Measurements from ENCODE around the gene CCDC177. TPM values are rescaled to one million over a fixed set of nuclear protein-coding genes. Genes with fewer than 3 reads are reported as not detected.
A peak's percentile ranks its signal among the peaks of the same experiment; 100 is the strongest.

The CCDC177 gene
- total and polyA plus RNA-seq, 8 donors: not detected

GRCh38 chr14:69567563-69567962 lies 7.1 kb downstream of the CCDC177 start:
- TF ChIP-seq CTCF (IDR thresholded peaks at IDR 0.05): no peak
- Histone ChIP-seq H3K27me3 (peaks cover 0 to 16% (median 4%) of the 10 kb centered on the region in 4 donors), H3K4me3 (no peak overlapping the region), H3K36me3 (no peaks in the 10 kb centered on the region), H3K27ac (no peak overlapping the region), H3K4me1 (peaks cover 0 to 7% (median 6%) of the 10 kb centered on the region in 3 donors), H3K9me3 (no peaks in the 10 kb centered on the region)
- intact Hi-C loops (cut with DNase I): no loop called here
- 72 to 77% methylated on average over 5 of the region's 5 CpGs for WGBS, 2 donors
- DNase-seq: no peak
- no peak for ATAC-seq
- FAIRE-seq: no peak

GRCh38 chr14:69561893-69562292 lies 12.8 kb downstream of the CCDC177 start:
- DNase-seq (no peak), FAIRE-seq (no peak), ATAC-seq (no peak)
- Histone ChIP-seq H3K27me3 (no peaks in the 10 kb centered on the region), H3K4me3 (no peak overlapping the region), H3K9me3 (no peaks in the 10 kb centered on the region), H3K27ac (no peak overlapping the region), H3K4me1 (no peaks in the 10 kb centered on the region), H3K36me3 (no peaks in the 10 kb centered on the region)
- no peak for TF ChIP-seq CTCF (IDR thresholded peaks at IDR 0.05)
- intact Hi-C loops (cut with DNase I): no loop called here

GRCh38 chr14:69560826-69561225 lies 13.8 kb downstream of the CCDC177 start:
- no peaks in the 10 kb centered on the region for H3K9me3 ChIP-seq
- no peak overlapping the region for H3K4me3 ChIP-seq
- ATAC-seq (no peak), DNase-seq (no peak), FAIRE-seq (no peak)
- intact Hi-C loops (cut with DNase I): no loop called here
- no peaks in the 10 kb centered on the region for H3K4me1 ChIP-seq
- no peak for TF ChIP-seq CTCF (IDR thresholded peaks at IDR 0.05)
- 80 to 89% methylated on average over 7 of the region's 7 CpGs for WGBS, 2 donors
- H3K36me3 ChIP-seq: no peaks in the 10 kb centered on the region
- H3K27me3 ChIP-seq: no peaks in the 10 kb centered on the region
- no peak overlapping the region for H3K27ac ChIP-seq

- Histone ChIP-seq H3K27me3 (no peaks in the 10 kb centered on the region), H3K36me3 (no peaks in the 10 kb centered on the region), H3K4me3 (no peak overlapping the region), H3K9me3 (no peaks in the 10 kb centered on the region), H3K4me1 (no peaks in the 10 kb centered on the region), H3K27ac (no peak overlapping the region)
- intact Hi-C loops (cut with DNase I): no loop called here
- DNase-seq (no peak), FAIRE-seq (no peak), ATAC-seq (peak in 2 of 4 donors; percentile 58 to 75)
- no peak for TF ChIP-seq CTCF (IDR thresholded peaks at IDR 0.05)
- WGBS, 2 donors: 44 to 46% methylated on average over 6 of the region's 6 CpGs
Observed at GRCh38 chr14:69559581-69560011, 15.1 kb downstream of the CCDC177 start.

GRCh38 chr14:69558774-69559173 lies 15.9 kb downstream of the CCDC177 start:
- DNase-seq (no peak), FAIRE-seq (no peak), ATAC-seq (no peak)
- TF ChIP-seq CTCF (IDR thresholded peaks at IDR 0.05): no peak
- intact Hi-C loops (cut with DNase I): no loop called here
- H3K4me1 ChIP-seq: no peaks in the 10 kb centered on the region
- no peaks in the 10 kb centered on the region for H3K27me3 ChIP-seq
- H3K9me3 ChIP-seq: no peaks in the 10 kb centered on the region
- H3K4me3 ChIP-seq: no peak overlapping the region
- H3K36me3 ChIP-seq: no peaks in the 10 kb centered on the region
- 85 to 88% methylated on average over 4 of the region's 4 CpGs for WGBS, 2 donors
- H3K27ac ChIP-seq: no peak overlapping the region

Measured in pancreas (tissue), 10 donors.